ENCODE measurements around the gene RNF222. TPM values are rescaled to one million over a fixed set of nuclear protein-coding genes. Genes with fewer than 3 reads are reported as not detected.
"Not testable (repeated sequence)": the region's sequence is repeated elsewhere in the genome, so short reads cannot be mapped to it uniquely, and the experiment has no call there.

Gene RNF222
- total RNA-seq, 3 donors from 2014 or later, result not detected

DNA sequence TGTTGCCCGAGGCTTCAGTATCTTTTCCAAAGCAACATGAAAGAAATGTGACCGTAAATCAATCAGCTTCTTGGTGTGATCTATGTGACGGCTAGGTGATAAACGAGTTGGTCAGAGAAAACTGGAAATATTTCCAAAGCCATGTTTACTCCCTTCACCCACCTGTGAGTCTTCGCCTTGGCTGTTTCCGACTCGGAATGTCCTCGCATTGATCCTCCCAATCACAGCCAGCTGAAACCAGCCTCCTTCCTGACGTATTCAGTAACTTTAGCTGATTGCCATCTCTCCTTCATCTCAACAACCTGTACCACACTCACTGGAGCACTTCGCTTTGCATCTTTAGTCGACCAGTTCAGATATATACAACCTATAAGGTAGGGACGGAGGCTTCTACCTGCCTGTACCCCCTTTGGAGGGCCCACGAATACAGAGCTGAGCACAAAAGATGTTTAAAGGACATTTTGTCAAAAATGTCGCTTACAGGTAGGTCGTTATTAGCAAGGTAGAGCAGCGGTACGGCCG, 21.8 kb downstream of the RNF222 start:
- H3K36me3 ChIP-seq, result no peaks in the 10 kb centered on the region
- intact Hi-C loops (cut with DNase I; ENCODE audit: low total_unique reads), result no loop called here
- peak overlapping the region; percentile 53 to 74 (median 71) for H3K4me3 ChIP-seq
- H3K27ac ChIP-seq, result peak overlapping the region; percentile 82 to 93
- TF ChIP-seq POLR2AphosphoS5 (IDR thresholded peaks at IDR 0.05) (no peak), POLR2A (IDR thresholded peaks at IDR 0.05) (no peak)
- TF ChIP-seq, protein P1, sequence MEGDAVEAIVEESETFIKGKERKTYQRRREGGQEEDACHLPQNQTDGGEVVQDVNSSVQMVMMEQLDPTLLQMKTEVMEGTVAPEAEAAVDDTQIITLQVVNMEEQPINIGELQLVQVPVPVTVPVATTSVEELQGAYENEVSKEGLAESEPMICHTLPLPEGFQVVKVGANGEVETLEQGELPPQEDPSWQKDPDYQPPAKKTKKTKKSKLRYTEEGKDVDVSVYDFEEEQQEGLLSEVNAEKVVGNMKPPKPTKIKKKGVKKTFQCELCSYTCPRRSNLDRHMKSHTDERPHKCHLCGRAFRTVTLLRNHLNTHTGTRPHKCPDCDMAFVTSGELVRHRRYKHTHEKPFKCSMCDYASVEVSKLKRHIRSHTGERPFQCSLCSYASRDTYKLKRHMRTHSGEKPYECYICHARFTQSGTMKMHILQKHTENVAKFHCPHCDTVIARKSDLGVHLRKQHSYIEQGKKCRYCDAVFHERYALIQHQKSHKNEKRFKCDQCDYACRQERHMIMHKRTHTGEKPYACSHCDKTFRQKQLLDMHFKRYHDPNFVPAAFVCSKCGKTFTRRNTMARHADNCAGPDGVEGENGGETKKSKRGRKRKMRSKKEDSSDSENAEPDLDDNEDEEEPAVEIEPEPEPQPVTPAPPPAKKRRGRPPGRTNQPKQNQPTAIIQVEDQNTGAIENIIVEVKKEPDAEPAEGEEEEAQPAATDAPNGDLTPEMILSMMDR (IDR thresholded peaks at IDR 0.05), result no peak
- DNase-seq (ENCODE audit: low spot score in 2 of 2), result no peak
- H3K4me1 ChIP-seq, result peaks cover 0 to 9% of the 10 kb centered on the region in 2 donors
- H3K27me3 ChIP-seq, result no peaks in the 10 kb centered on the region
- H3K9me3 ChIP-seq, result no peaks in the 10 kb centered on the region

DNA sequence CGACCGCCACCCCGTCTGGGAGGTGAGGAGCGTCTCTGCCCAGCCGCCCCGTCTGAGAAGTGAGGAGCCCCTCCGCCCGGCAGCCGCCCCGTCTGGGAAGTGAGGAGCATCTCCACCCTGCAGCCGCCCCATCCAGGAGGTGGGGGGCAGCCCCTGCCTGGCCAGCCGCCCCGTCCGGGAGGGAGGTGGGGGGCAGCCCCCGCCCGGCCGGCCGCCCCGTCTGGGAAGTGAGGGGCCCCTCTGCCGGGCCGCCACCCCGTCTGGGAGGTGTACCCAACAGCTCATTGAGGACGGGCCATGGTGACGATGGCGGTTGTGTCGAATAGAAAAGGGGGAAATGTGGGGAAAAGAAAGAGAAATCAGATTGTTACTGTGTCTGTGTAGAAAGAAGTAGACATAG, 23.8 kb downstream of the RNF222 start:
- H3K27me3 ChIP-seq; H3K4me3 ChIP-seq; H3K27ac ChIP-seq; H3K36me3 ChIP-seq; H3K4me1 ChIP-seq; intact Hi-C loops (cut with DNase I; ENCODE audit: low total_unique reads); H3K9me3 ChIP-seq; DNase-seq (ENCODE audit: low spot score in 2 of 2): not testable (repeated sequence)

DNA sequence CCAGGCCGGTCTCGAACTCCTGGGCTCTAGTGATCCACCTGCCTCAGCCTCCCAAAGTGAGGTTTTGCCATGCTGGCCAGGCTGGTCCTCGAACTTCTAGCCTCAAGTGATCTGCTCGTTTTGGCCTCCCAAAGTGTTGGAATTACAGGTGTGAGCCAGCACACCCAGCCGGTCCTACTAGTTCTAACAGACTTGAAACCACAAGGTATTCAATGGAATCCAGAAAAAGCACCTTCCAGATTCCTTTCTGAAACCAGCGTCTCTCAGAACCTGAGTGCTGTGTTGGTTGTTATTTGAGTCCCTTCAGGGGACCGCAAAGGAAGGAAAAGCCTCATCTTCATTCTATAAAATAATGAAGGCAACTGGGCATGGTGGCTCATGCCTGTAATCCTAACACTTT, 25.2 kb downstream of the RNF222 start:
- peak in 1 of 2 donors; percentile 35 for DNase-seq (ENCODE audit: low spot score in 2 of 2)

DNA sequence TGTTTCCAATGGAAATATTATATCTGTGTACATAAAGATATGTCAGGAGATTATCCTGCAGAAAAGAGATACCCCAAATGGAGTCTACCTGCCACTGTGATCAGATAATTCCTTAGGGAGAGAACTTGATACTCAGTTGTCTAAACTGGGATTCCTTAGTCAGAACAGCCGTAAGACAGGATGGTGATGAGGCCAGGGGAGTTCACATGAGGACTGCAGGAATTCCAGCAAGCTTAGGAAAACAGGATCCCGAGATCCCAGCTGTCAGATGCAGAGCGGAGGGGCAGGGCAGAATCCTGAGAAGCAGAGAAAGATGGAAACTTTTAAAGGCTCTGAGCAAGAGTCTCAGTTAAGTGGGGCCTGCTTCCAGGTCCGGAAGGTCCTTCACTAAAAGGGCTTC, 25.8 kb downstream of the RNF222 start:
- no peak overlapping the region for H3K4me3 ChIP-seq
- TF ChIP-seq POLR2A (IDR thresholded peaks at IDR 0.05), result no peak
- no peak for TF ChIP-seq POLR2AphosphoS5 (IDR thresholded peaks at IDR 0.05)
- TF ChIP-seq, protein P1 (IDR thresholded peaks at IDR 0.05), result no peak
- H3K36me3 ChIP-seq, result no peaks in the 10 kb centered on the region
- intact Hi-C loops (cut with DNase I; ENCODE audit: low total_unique reads), result no loop called here
- no peaks in the 10 kb centered on the region for H3K27me3 ChIP-seq
- no peaks in the 10 kb centered on the region for H3K9me3 ChIP-seq
- DNase-seq (ENCODE audit: low spot score in 2 of 2), result no peak
- H3K27ac ChIP-seq, result peak overlapping the region in 1 of 2 donors; percentile 13
- H3K4me1 ChIP-seq, result no peaks in the 10 kb centered on the region

More for the DNA sequence above, 25.2 kb downstream of the RNF222 start:
- TF ChIP-seq POLR2AphosphoS5 (IDR thresholded peaks at IDR 0.05) (no peak), POLR2A (IDR thresholded peaks at IDR 0.05) (no peak)
- TF ChIP-seq, protein P1 (IDR thresholded peaks at IDR 0.05), result no peak
- peak overlapping the region; percentile 13 to 58 for H3K27ac ChIP-seq
- H3K4me1 ChIP-seq, result no peaks in the 10 kb centered on the region
- intact Hi-C loops (cut with DNase I; ENCODE audit: low total_unique reads), result no loop called here
- H3K27me3 ChIP-seq, result no peaks in the 10 kb centered on the region
- H3K9me3 ChIP-seq, result no peaks in the 10 kb centered on the region
- no peaks in the 10 kb centered on the region for H3K36me3 ChIP-seq
- H3K4me3 ChIP-seq, result no peak overlapping the region

DNA sequence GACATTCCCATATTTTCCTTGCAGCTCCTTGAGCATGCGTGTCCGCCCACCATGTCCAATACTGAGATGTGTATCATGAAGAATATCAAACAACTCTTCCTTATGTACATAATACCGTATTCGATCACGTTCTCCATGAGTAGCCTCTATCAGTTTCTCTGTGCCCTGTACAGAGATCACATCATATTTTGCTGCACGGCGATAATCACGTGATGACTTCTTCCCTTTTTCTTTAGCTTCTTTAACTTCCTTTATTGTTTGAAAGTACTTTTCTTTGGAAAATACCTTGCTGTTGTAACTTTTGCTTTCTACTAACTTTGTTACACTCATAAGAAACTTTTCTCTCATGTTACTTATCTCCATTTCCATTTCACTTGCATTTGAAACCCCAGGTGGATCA, 27.7 kb downstream of the RNF222 start:
- no peaks in the 10 kb centered on the region for H3K27me3 ChIP-seq
- DNase-seq (ENCODE audit: low spot score in 2 of 2), result no peak
- no peak overlapping the region for H3K4me3 ChIP-seq
- peak overlapping the region in 1 of 2 donors; percentile 5 for H3K27ac ChIP-seq
- TF ChIP-seq POLR2A (IDR thresholded peaks at IDR 0.05) (no peak), POLR2AphosphoS5 (IDR thresholded peaks at IDR 0.05) (no peak)
- TF ChIP-seq, protein P1 (IDR thresholded peaks at IDR 0.05), result no peak
- H3K4me1 ChIP-seq, result no peaks in the 10 kb centered on the region
- H3K36me3 ChIP-seq, result no peaks in the 10 kb centered on the region
- intact Hi-C loops (cut with DNase I; ENCODE audit: low total_unique reads), result no loop called here
- no peaks in the 10 kb centered on the region for H3K9me3 ChIP-seq

DNA sequence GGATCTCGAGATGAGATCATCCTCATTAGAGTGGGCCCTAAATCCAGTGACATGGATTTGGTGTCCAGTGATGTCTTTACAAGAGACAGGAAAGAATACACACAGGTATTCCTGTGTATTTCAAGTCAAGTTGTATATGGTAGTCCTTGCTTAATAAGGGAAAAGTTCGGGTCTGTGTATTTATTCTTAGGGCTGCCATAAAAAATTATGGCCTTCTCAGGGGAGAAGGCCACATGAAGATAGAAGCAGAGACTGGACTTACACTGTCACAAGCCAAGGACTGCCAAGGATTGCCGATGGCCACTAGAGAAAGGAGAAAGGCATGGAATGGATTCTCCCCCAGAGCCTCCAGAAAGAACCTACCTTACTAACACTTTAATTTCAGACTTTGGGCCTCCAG, 29.4 kb downstream of the RNF222 start:
- Histone ChIP-seq H3K36me3 (no peaks in the 10 kb centered on the region), H3K27me3 (no peaks in the 10 kb centered on the region), H3K9me3 (no peaks in the 10 kb centered on the region), H3K4me3 (no peak overlapping the region), H3K27ac (no peak overlapping the region), H3K4me1 (no peaks in the 10 kb centered on the region)
- intact Hi-C loops (cut with DNase I; ENCODE audit: low total_unique reads), result no loop called here
- TF ChIP-seq, protein P1 (IDR thresholded peaks at IDR 0.05), result no peak
- TF ChIP-seq POLR2AphosphoS5 (IDR thresholded peaks at IDR 0.05) (no peak), POLR2A (IDR thresholded peaks at IDR 0.05) (no peak)
- no peak for DNase-seq (ENCODE audit: low spot score in 2 of 2)
